T-cell (primary cell): ENCODE measurements around the gene TGM4. TPM values are rescaled to one million over a fixed set of nuclear protein-coding genes. Genes with fewer than 3 reads are reported as not detected.

Source experiments
- ATAC-seq, 4 experiments: fragments of 200-7000 bp in 3 of 4; fragments of 150-1000 bp in 1 of 4; cut with Tn5 transposase; replicated peaks in 1 of 4; 1 replicate in 3 of 4; 2 replicates in 1 of 4; pipeline ENCODE4 v1.10.0; 2021; ENCODE audit warnings: moderate library complexity in 3 of 4, mild to moderate bottlenecking in 2 of 4, moderate number of reproducible peaks in 1 of 4
- CTCF ChIA-PET, 2 donors: fragments of 300-600 bp; sonication (Branson Sonifier 250); formaldehyde crosslinking; loops; one replicate each; lab custom pipeline; 2022; ENCODE audit warnings: antibody characterized with exemption in 2 of 2; lab: Charles Lee
- POLR2A ChIA-PET, 2 donors: fragments of 300-600 bp; sonication (Branson Sonifier 250); formaldehyde crosslinking; loops; one replicate each; lab custom pipeline; 2022; ENCODE audit warnings: antibody characterized with exemption in 2 of 2; lab: Charles Lee
- DNase-seq, 35 experiments: peaks; one replicate each; pipeline versions ENCODE4 v3.0.0 to v3.0.0-alpha.2; 2013 to 2023
- H3K27ac ChIP-seq: one replicate; pipeline ENCODE4 v1.5.1; 2013; ENCODE audit warnings: low read length
- H3K27me3 ChIP-seq, 2 experiments: replicated peaks in 1 of 2; 1 replicate in 1 of 2; 2 replicates in 1 of 2; pipeline versions ENCODE4 v1.6.1 to v1.7.0; 2013; ENCODE audit warnings: low read length in 1 of 2, mixed read lengths in 1 of 2; ENCODE audit not compliant: control insufficient read depth in 2 of 2, insufficient read depth in 2 of 2; ENCODE audit errors: extremely low read depth in 1 of 2
- H3K36me3 ChIP-seq, 2 donors: 1 replicate in 1 of 2; 2 replicates in 1 of 2; pipeline versions ENCODE4 v1.6.1 to v1.7.0; 2013; ENCODE audit warnings: low read length in 1 of 2; ENCODE audit not compliant: control insufficient read depth in 2 of 2, insufficient read depth in 1 of 2; ENCODE audit errors: extremely low read depth in 1 of 2
- H3K4me1 ChIP-seq, 2 experiments: 1 replicate in 1 of 2; 2 replicates in 1 of 2; pipeline versions ENCODE4 v1.6.1 to v1.7.0; 2013; ENCODE audit warnings: low read length in 2 of 2, mixed read lengths in 1 of 2; ENCODE audit not compliant: insufficient read depth in 2 of 2, control insufficient read depth in 1 of 2; ENCODE audit errors: extremely low read depth in 1 of 2
- H3K4me3 ChIP-seq, 2 donors: 1 replicate in 1 of 2; 2 replicates in 1 of 2; pipeline versions ENCODE4 v1.5.1 to v1.7.0; 2013; ENCODE audit warnings: mild to moderate bottlenecking in 2 of 2, low read length in 1 of 2, moderate library complexity in 1 of 2; ENCODE audit not compliant: control insufficient read depth in 1 of 2; ENCODE audit errors: extremely low read depth in 1 of 2
- H3K9me3 ChIP-seq: 2 replicates; pipeline ENCODE4 v1.7.0; 2013
- H3K27ac Mint-ChIP-seq, 2 donors: one replicate each; pipeline ENCODE4 v1.8.0; 2020 to 2021; ENCODE audit warnings: mild to moderate bottlenecking in 2 of 2, mixed read lengths in 2 of 2
- H3K27me3 Mint-ChIP-seq, 2 donors: one replicate each; pipeline ENCODE4 v1.8.0; 2021 to 2022; ENCODE audit warnings: mixed read lengths in 2 of 2
- H3K36me3 Mint-ChIP-seq: one replicate; pipeline ENCODE4 v1.8.0; 2021; ENCODE audit warnings: mixed read lengths
- H3K4me1 Mint-ChIP-seq, 3 donors: one replicate each; pipeline ENCODE4 v1.8.0; 2020 to 2022; ENCODE audit warnings: mixed read lengths in 3 of 3, mild to moderate bottlenecking in 1 of 3
- H3K4me3 Mint-ChIP-seq, 3 donors: one replicate each; pipeline ENCODE4 v1.8.0; 2020 to 2022; ENCODE audit warnings: mild to moderate bottlenecking in 3 of 3, mixed read lengths in 3 of 3, moderate library complexity in 3 of 3
- H3K9me3 Mint-ChIP-seq, 3 donors: one replicate each; pipeline ENCODE4 v1.8.0; 2020 to 2022; ENCODE audit warnings: mixed read lengths in 3 of 3
- WGBS: methylation state at CpG from one replicate; pipeline ENCODE4 v1.1.5; 2013; ENCODE audit warnings: missing lambda C conversion rate; ENCODE audit not compliant: insufficient coverage; 5-methylcytosine and 5-hydroxymethylcytosine counted together
- total RNA-seq, 35 experiments: library from RNA in 6 of 35; stranded (reverse) in 6 of 35; fragments of 120-200 nt in 1 of 35; gene quantifications; one replicate each; pipeline versions ENCODE4 v1.2.1 to v1.2.4 and lab custom pipeline; 2013 to 2026

The TGM4 gene
- total RNA-seq, 5 donors from 2014 or later (not counting 1 experiment from before 2014, with no cell fraction given) = not detected

DNA sequence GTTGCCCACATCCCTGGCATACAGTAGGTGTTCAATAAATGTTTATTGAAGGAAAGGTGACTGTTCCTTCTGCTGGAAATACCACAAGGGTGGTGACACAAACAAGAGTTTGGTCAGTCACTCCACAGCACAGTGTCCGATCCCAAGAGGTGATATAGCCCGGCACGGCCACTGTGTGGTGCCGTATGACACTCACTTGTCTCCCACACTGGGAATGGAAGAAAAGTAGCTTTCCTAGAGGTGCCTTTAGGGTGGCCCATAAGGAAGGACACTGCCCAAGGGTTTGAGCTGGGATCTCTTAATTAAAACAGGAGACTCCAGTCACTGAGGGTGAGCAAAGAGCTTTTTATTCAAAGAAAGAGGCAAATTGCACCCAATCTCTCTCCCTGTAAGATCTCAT lies 40.5 kb downstream of the TGM4 start:
- POLR2A ChIA-PET = no interaction called here
- H3K27ac Mint-ChIP-seq = no peak overlapping the region

DNA sequence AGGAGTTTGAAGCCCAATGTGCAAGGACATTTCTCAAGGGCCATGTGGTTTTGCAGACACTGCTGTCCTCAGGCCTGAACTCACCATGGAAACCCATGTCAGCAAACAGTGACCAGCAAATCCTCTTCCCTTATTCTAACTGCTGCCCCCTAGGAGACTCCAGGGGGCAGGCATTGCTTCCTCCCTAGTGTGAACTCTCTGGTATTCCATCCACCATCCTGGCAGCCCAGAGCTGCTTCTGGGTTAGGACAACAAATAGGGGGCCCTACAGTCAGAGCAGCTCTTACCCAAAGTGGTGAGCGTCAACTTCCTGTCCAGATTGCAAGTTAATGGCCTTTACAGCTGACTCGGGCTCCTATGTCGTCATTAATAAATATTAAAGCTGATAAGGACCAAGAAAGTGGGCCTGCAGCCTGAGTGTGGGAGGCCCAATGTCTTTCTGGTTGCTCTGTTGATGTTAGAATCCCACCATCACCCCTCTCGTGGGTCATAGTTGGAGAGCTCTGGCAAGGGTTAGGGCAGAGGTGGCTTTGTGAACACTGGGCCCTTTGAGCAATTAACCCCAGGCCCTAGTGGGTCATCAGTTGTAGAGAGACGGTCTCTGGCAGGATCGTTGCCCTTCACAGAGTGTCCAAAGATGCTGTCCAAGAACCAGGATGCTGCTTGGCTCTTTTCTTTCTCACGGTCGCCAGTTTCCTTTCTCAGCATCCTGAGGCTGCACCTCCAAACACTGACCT lies 41.5 kb downstream of the TGM4 start:
- Histone ChIP-seq H3K4me1 (no peaks in the 10 kb centered on the region), H3K27me3 (no peaks in the 10 kb centered on the region), H3K9me3 (no peaks in the 10 kb centered on the region), H3K27ac (no peak overlapping the region), H3K4me3 (no peak overlapping the region), H3K36me3 (peaks cover 4 to 5% of the 10 kb centered on the region in 2 donors)
- H3K36me3 Mint-ChIP-seq = peaks cover 14% of the 10 kb centered on the region
- peak overlapping the region in 1 of 2 donors; percentile 52 for H3K27ac Mint-ChIP-seq
- WGBS = 96% methylated on average over 5 of the region's 8 CpGs
- ATAC-seq = no peak
- DNase-seq = no peak
- ChIA-PET CTCF (no interaction called here), POLR2A (no interaction called here)
- H3K4me3 Mint-ChIP-seq = no peak overlapping the region
- H3K4me1 Mint-ChIP-seq = no peaks in the 10 kb centered on the region
- H3K27me3 Mint-ChIP-seq = peaks cover 3 to 8% of the 10 kb centered on the region in 2 donors
- H3K9me3 Mint-ChIP-seq = no peaks in the 10 kb centered on the region

More for the DNA sequence above, 40.5 kb downstream of the TGM4 start:
- ATAC-seq (no peak), DNase-seq (no peak)
- no peaks in the 10 kb centered on the region for H3K4me1 ChIP-seq
- H3K27ac ChIP-seq = no peak overlapping the region
- Mint-ChIP-seq H3K36me3 (peaks cover 5% of the 10 kb centered on the region), H3K27me3 (peaks cover 12 to 13% of the 10 kb centered on the region in 2 donors), H3K4me3 (no peak overlapping the region), H3K4me1 (no peaks in the 10 kb centered on the region), H3K9me3 (peaks cover 0 to 4% (median 0%) of the 10 kb centered on the region in 3 donors)
- WGBS = no CpG with 5 or more reads among the region's 4 CpGs
- H3K4me3 ChIP-seq = no peak overlapping the region
- peaks cover 0 to under 1% of the 10 kb centered on the region in 2 experiments for H3K27me3 ChIP-seq
- peaks cover 4 to 5% of the 10 kb centered on the region in 2 donors for H3K36me3 ChIP-seq
- CTCF ChIA-PET = interaction anchor here in 1 of 2 donors (0.6 to 1.8 kb wide), 2 partner anchors 382 to 384 kb away, joined by 4 to 10 read pairs; no protein-coding TSS in a partner anchor
- no peaks in the 10 kb centered on the region for H3K9me3 ChIP-seq

DNA sequence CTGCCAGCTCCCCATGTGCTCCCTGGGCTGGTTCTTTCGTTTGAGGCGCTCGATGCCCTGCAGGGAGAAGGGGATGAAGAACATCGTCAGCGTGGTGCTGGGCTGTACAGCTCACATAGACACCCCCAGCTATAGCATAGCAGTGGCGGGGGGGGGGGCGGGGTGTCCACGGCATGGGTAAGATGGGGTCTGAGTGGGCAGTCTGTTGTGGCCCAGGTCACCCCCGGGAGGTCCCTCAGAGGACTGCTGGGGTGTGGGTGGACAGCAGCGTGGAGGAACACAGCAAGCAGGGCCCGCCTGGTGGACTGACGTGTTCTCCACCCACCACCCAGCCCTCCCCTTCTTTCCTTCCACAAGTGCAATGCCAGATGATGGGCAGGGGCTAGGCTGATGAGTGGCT lies 43.7 kb downstream of the TGM4 start:
- ATAC-seq = no peak
- CTCF ChIA-PET = interaction anchor here in 1 of 2 donors (1.4 kb wide), 1 partner anchor 388 kb away, joined by 4 read pairs; no protein-coding TSS in a partner anchor

DNA sequence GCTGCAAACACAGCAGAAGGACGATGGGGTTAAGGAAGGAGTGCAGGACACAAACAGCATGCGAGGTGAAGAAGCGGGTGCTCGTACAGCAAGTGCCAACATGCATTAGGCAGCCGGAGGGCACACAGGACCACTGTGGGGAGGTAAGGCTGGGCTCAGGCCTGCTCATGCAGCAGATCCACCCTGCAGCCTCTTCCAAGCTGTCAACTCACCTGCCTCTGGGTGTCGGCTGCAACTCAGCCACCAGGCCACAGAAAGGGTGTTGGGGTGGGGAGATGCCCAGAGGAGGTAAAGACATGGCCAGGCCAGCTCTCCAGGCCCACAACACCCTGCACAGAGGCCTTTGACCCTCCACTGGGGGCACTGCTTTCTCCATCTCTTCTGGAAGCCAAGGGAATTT lies 44.2 kb downstream of the TGM4 start:
- H3K27ac ChIP-seq = no peak overlapping the region
- Mint-ChIP-seq H3K27me3 (no peaks in the 10 kb centered on the region), H3K4me3 (no peak overlapping the region), H3K27ac (no peak overlapping the region), H3K36me3 (peaks cover 31% of the 10 kb centered on the region), H3K4me1 (no peaks in the 10 kb centered on the region), H3K9me3 (no peaks in the 10 kb centered on the region)
- no peaks in the 10 kb centered on the region for H3K4me1 ChIP-seq
- peaks cover 7 to 23% of the 10 kb centered on the region in 2 donors for H3K36me3 ChIP-seq
- 93% methylated on average over 5 of the region's 6 CpGs for WGBS
- DNase-seq (no peak), ATAC-seq (no peak)
- no peaks in the 10 kb centered on the region for H3K27me3 ChIP-seq
- CTCF ChIA-PET = no interaction called here
- H3K4me3 ChIP-seq = no peak overlapping the region
- no peaks in the 10 kb centered on the region for H3K9me3 ChIP-seq
- POLR2A ChIA-PET = no interaction called here

More for the DNA sequence above, 43.7 kb downstream of the TGM4 start:
- no peak overlapping the region for H3K4me3 Mint-ChIP-seq
- POLR2A ChIA-PET = no interaction called here
- no peaks in the 10 kb centered on the region for H3K9me3 Mint-ChIP-seq
- H3K27ac Mint-ChIP-seq = no peak overlapping the region
- no peak overlapping the region for H3K4me3 ChIP-seq
- H3K27ac ChIP-seq = no peak overlapping the region
- no peak for DNase-seq
- no peaks in the 10 kb centered on the region for H3K4me1 ChIP-seq
- no peaks in the 10 kb centered on the region for H3K27me3 Mint-ChIP-seq
- H3K27me3 ChIP-seq = no peaks in the 10 kb centered on the region
- peaks cover 7 to 23% of the 10 kb centered on the region in 2 donors for H3K36me3 ChIP-seq
- no CpG with 5 or more reads among the region's 12 CpGs for WGBS
- H3K9me3 ChIP-seq = no peaks in the 10 kb centered on the region
- H3K4me1 Mint-ChIP-seq = no peaks in the 10 kb centered on the region
- H3K36me3 Mint-ChIP-seq = peaks cover 31% of the 10 kb centered on the region

- Mint-ChIP-seq H3K4me1 (no peaks in the 10 kb centered on the region), H3K4me3 (no peak overlapping the region), H3K27ac (no peak overlapping the region), H3K27me3 (no peaks in the 10 kb centered on the region), H3K36me3 (peaks cover 31% of the 10 kb centered on the region), H3K9me3 (no peaks in the 10 kb centered on the region)
- WGBS = no CpG with 5 or more reads among the region's 3 CpGs
- H3K27ac ChIP-seq = no peak overlapping the region
- H3K27me3 ChIP-seq = no peaks in the 10 kb centered on the region
- no peak for DNase-seq
- ChIA-PET POLR2A (no interaction called here), CTCF (interaction anchor here in 1 of 2 donors (1.2 kb wide), 1 partner anchor 387 kb away, joined by 4 read pairs; no protein-coding TSS in a partner anchor)
- peaks cover 7 to 29% of the 10 kb centered on the region in 2 donors for H3K36me3 ChIP-seq
- no peak overlapping the region for H3K4me3 ChIP-seq
- H3K9me3 ChIP-seq = no peaks in the 10 kb centered on the region
- H3K4me1 ChIP-seq = no peaks in the 10 kb centered on the region
- ATAC-seq = no peak
Observed at GRCh38 chr3:44920081-44920480, 45.7 kb downstream of the TGM4 start.

- DNase-seq (no peak), ATAC-seq (no peak)
- Mint-ChIP-seq H3K9me3 (no peaks in the 10 kb centered on the region), H3K4me3 (no peak overlapping the region), H3K27me3 (no peaks in the 10 kb centered on the region), H3K4me1 (no peaks in the 10 kb centered on the region), H3K36me3 (peaks cover 53% of the 10 kb centered on the region), H3K27ac (no peak overlapping the region)
- Histone ChIP-seq H3K27ac (no peak overlapping the region), H3K27me3 (no peaks in the 10 kb centered on the region), H3K4me1 (no peaks in the 10 kb centered on the region), H3K9me3 (no peaks in the 10 kb centered on the region), H3K4me3 (no peak overlapping the region), H3K36me3 (peaks cover 13 to 54% of the 10 kb centered on the region in 2 donors)
- WGBS = 95% methylated on average over 2 of the region's 3 CpGs
- POLR2A ChIA-PET = no interaction called here
- CTCF ChIA-PET = no interaction called here
Observed at GRCh38 chr3:44923632-44924456, 49.4 kb downstream of the TGM4 start.
